SK-N-SH (cell line): ENCODE data around the gene OR7D2. TPM values are rescaled to one million over a fixed set of nuclear protein-coding genes. Genes with fewer than 3 reads are reported as not detected.

ENCODE experiments used
- CTCF ChIA-PET: fragments of 300-600, 350-600 bp; formaldehyde crosslinking; extraction: SDS; loops from one replicate; lab custom pipeline; 2021; lab: Yijun Ruan, JAX
- POLR2A ChIA-PET: fragments of 350-600 bp; sonication (Branson Sonifier 250); formaldehyde crosslinking; extraction: SDS; loops from one replicate; lab custom pipeline; 2020; ENCODE audit warnings: antibody characterized with exemption, inconsistent platforms; lab: Yijun Ruan, JAX
- DNase-seq: peaks from one replicate; pipeline ENCODE4 v3.0.0; 2012
- H2AFZ ChIP-seq: fragments of 200-600 bp; sonication (generic); 2 replicates; pipeline ENCODE4 v1.8.1; 2016; ENCODE audit warnings: antibody characterized with exemption, mild to moderate bottlenecking, low read depth
- H3F3A ChIP-seq: fragments of 200-600 bp; sonication (generic); replicated peaks from 2 replicates; pipeline ENCODE3; 2016; ENCODE audit warnings: antibody characterized with exemption, mild to moderate bottlenecking; ENCODE audit not compliant: insufficient read depth
- H3K27ac ChIP-seq, 2 experiments: fragments of 200-500 bp in 1 of 2; fragments of 200-600 bp in 1 of 2; sonication (Bioruptor generic) in 1 of 2; sonication (generic), shearing (Covaris generic) in 1 of 2; 2 replicates each; pipeline versions ENCODE4 v1.5.1 to v1.6.1; 2014 to 2016; ENCODE audit warnings: low read depth in 2 of 2, inconsistent platforms in 1 of 2, low read length in 1 of 2, mild to moderate bottlenecking in 1 of 2, mixed read lengths in 1 of 2
- H3K27me3 ChIP-seq: fragments of 200-600 bp; sonication (generic), shearing (Covaris generic); 2 replicates; pipeline ENCODE4 v1.6.1; 2016; ENCODE audit warnings: mixed run types; ENCODE audit not compliant: insufficient read depth
- H3K36me3 ChIP-seq, 2 experiments: fragments of 200-500 bp in 1 of 2; fragments of 200-600 bp in 1 of 2; sonication (Bioruptor generic) in 1 of 2; sonication (generic) in 1 of 2; replicated peaks in 1 of 2; 2 replicates each; pipeline versions ENCODE3 to v1.5.1; 2014 to 2016; ENCODE audit warnings: low read length in 1 of 2, mild to moderate bottlenecking in 1 of 2; ENCODE audit not compliant: insufficient read depth in 2 of 2, control insufficient read depth in 1 of 2
- H3K4me1 ChIP-seq, 2 experiments: fragments of 200-500 bp in 1 of 2; fragments of 200-600 bp in 1 of 2; sonication (Bioruptor generic) in 1 of 2; sonication (generic), shearing (Covaris generic) in 1 of 2; 2 replicates each; pipeline versions ENCODE4 v1.5.1 to v1.6.1; 2014 to 2016; ENCODE audit warnings: low read depth in 1 of 2, low read length in 1 of 2, mixed run types in 1 of 2; ENCODE audit not compliant: insufficient read depth in 2 of 2, control insufficient read depth in 1 of 2
- H3K4me2 ChIP-seq: fragments of 200-600 bp; sonication (generic), shearing (Covaris generic); 2 replicates; pipeline ENCODE4 v1.6.1; 2017; ENCODE audit warnings: mixed run types
- H3K4me3 ChIP-seq, 2 experiments: fragments of 200-500 bp in 1 of 2; fragments of 200-600 bp in 1 of 2; sonication (Bioruptor generic) in 1 of 2; sonication (generic), shearing (Covaris generic) in 1 of 2; 2 replicates each; pipeline versions ENCODE4 v1.5.1 to v1.8.1; 2014 to 2016; ENCODE audit warnings: low read depth in 2 of 2, inconsistent platforms in 1 of 2, low read length in 1 of 2, mild to moderate bottlenecking in 1 of 2, mixed read lengths in 1 of 2, moderate library complexity in 1 of 2
- H3K79me2 ChIP-seq: fragments of 200-600 bp; sonication (generic); 2 replicates; pipeline ENCODE4 v1.8.1; 2017; ENCODE audit warnings: mild to moderate bottlenecking; ENCODE audit not compliant: insufficient read depth
- H3K9ac ChIP-seq: fragments of 200-600 bp; sonication (generic); 2 replicates; pipeline ENCODE4 v1.6.1; 2017; ENCODE audit warnings: mixed run types
- H3K9me2 ChIP-seq: fragments of 200-600 bp; sonication (generic); 2 replicates; pipeline ENCODE4 v1.6.1; 2017; ENCODE audit warnings: mixed run types
- H3K9me3 ChIP-seq: fragments of 200-600 bp; sonication (generic); 2 replicates; pipeline ENCODE4 v1.6.1; 2017; ENCODE audit warnings: mixed run types, mild to moderate bottlenecking, moderate library complexity
- H4K20me1 ChIP-seq: fragments of 200-600 bp; sonication (generic); 2 replicates; pipeline ENCODE4 v1.6.1; 2017; ENCODE audit warnings: mild to moderate bottlenecking, mixed run types; ENCODE audit not compliant: insufficient read depth
- CHD2 ChIP-seq: fragments of 150-350 bp; IDR thresholded peaks from 2 replicates; pipeline ENCODE4 v1.6.1; 2018; ENCODE audit warnings: low read length; ENCODE audit not compliant: partially characterized antibody
- ELF1 ChIP-seq: IDR thresholded peaks from 2 replicates; pipeline ENCODE4 v1.4.0; 2012
- EP300 ChIP-seq, 2 experiments: IDR thresholded peaks; 2 replicates each; pipeline versions ENCODE4 v1.4.0 to v1.6.1; 2012; ENCODE audit warnings: borderline replicate concordance in 1 of 2, low read depth in 1 of 2, low read length in 1 of 2
- FOXJ3 ChIP-seq: sonication (generic); formaldehyde crosslinking; IDR thresholded peaks from 2 replicates; pipeline ENCODE4 v1.5.1; 2020; ENCODE audit warnings: mild to moderate bottlenecking, missing genetic modification reagents
- GABPA ChIP-seq: IDR thresholded peaks from 2 replicates; pipeline ENCODE4 v1.4.0; 2012; ENCODE audit warnings: low read depth, mild to moderate bottlenecking
- GATA2 ChIP-seq: sonication (generic); formaldehyde crosslinking; IDR thresholded peaks from 2 replicates; pipeline ENCODE4 v1.5.0; 2020; ENCODE audit warnings: mild to moderate bottlenecking, missing genetic modification reagents
- MEF2A ChIP-seq: IDR thresholded peaks from 2 replicates; pipeline ENCODE4 v1.4.0; 2012; ENCODE audit warnings: low read depth, borderline replicate concordance
- MXI1 ChIP-seq: IDR thresholded peaks from 2 replicates; pipeline ENCODE4 v1.6.1; 2012; ENCODE audit warnings: mild to moderate bottlenecking, low read depth, low read length, improper control_type of control experiment
- POLR2AphosphoS5 ChIP-seq: IDR thresholded peaks from 2 replicates; pipeline ENCODE4 v1.6.1; 2012; ENCODE audit warnings: low read depth, low read length
- RAD21 ChIP-seq: IDR thresholded peaks from 2 replicates; pipeline ENCODE4 v1.6.1; 2012; ENCODE audit warnings: mild to moderate bottlenecking, low read length
- RCOR1 ChIP-seq: fragments of 150-350 bp; IDR thresholded peaks from 2 replicates; pipeline ENCODE4 v1.6.1; 2017; ENCODE audit warnings: antibody characterized with exemption, low read length
- RFX5 ChIP-seq: IDR thresholded peaks from 2 replicates; pipeline ENCODE4 v1.6.1; 2012; ENCODE audit warnings: mild to moderate bottlenecking, improper control_type of control experiment, low read length
- SIN3A ChIP-seq: IDR thresholded peaks from 2 replicates; pipeline ENCODE4 v1.6.1; 2012; ENCODE audit warnings: low read depth, mild to moderate bottlenecking, low read length, moderate library complexity, borderline replicate concordance
- TCF12 ChIP-seq: IDR thresholded peaks from 2 replicates; pipeline ENCODE4 v1.4.0; 2012
- TEAD4 ChIP-seq: IDR thresholded peaks from 2 replicates; pipeline ENCODE4 v1.4.0; 2012; ENCODE audit warnings: mild to moderate bottlenecking, borderline replicate concordance; ENCODE audit not compliant: insufficient read depth
- YY1 ChIP-seq: IDR thresholded peaks from 2 replicates; pipeline ENCODE4 v1.4.0; 2012; ENCODE audit warnings: low read depth, mild to moderate bottlenecking
- WGBS: methylation state at CpG from one replicate; pipeline ENCODE4 v1.1.6; 2017; ENCODE audit warnings: low lambda C conversion rate; 5-methylcytosine and 5-hydroxymethylcytosine counted together
- polyA plus RNA-seq, 3 experiments: library from polyadenylated mRNA; depleted of rRNA; stranded (reverse); fragments of >200 nt; gene quantifications; 2 replicates each; pipeline ENCODE4 v1.2.3, GENCODE V29; 2012
- TF ChIP-seq, protein P1 (sequence below): fragments of 150-350 bp; IDR thresholded peaks from 2 replicates; pipeline ENCODE4 v1.6.1; 2016; ENCODE audit warnings: mild to moderate bottlenecking, low read depth, low read length
- TF ChIP-seq, protein P2 (sequence below): fragments of 150-350 bp; IDR thresholded peaks from 2 replicates; pipeline ENCODE4 v1.6.1; 2017; ENCODE audit warnings: antibody characterized with exemption, low read length, low read depth, borderline replicate concordance
- TF ChIP-seq, protein P3 (sequence below): IDR thresholded peaks from 2 replicates; pipeline ENCODE4 v1.6.1; 2012; ENCODE audit warnings: mild to moderate bottlenecking, low read depth, low read length, moderate library complexity
- TF ChIP-seq, protein P4 (sequence below): IDR thresholded peaks from 2 replicates; pipeline ENCODE4 v1.4.0; 2012; ENCODE audit warnings: low read depth
- TF ChIP-seq, protein P5 (sequence below): IDR thresholded peaks from 2 replicates; pipeline ENCODE4 v1.4.0; 2012; ENCODE audit warnings: low read depth, borderline replicate concordance

OR7D2 gene
- polyA plus RNA-seq, 1 of the 3 experiments (the other 2 are of a cell fraction): not detected

DNA sequence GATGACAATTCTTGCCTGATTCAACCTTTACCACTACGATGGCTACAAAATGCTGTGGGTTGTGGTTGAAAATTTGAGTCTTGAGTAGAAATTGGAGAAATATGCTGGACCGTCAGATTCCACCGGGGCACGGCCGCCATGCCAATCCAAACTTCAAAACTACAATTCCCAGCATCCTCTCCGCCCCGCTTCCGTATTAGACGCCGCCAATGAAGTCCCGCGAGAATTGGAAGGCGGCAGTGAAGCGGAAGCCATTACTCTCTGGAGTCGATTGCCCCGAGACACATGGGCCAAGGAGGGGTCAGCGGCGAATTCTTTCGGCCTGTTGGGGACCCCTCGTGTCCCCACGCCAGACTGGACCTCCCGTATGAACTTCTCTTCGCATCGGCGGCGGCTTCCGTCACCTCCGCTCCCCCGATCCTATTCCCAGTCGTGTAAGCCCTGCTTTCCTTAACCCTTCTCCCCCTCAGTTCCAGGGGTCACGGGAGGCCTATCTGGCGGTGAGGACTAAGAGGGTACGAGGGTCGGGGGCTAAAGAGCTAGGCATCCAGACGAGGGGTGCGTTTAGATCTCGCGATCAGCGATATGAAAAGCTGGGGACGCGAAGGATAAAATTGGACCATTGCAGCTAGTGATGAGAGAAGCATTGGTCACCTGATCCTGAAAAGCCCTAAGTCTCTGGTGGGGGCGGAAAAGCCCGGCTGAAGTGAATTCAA is 38.5 kb upstream of the OR7D2 start, which contains the start of gene ZNF317 (continued):
- TF ChIP-seq, protein P1, sequence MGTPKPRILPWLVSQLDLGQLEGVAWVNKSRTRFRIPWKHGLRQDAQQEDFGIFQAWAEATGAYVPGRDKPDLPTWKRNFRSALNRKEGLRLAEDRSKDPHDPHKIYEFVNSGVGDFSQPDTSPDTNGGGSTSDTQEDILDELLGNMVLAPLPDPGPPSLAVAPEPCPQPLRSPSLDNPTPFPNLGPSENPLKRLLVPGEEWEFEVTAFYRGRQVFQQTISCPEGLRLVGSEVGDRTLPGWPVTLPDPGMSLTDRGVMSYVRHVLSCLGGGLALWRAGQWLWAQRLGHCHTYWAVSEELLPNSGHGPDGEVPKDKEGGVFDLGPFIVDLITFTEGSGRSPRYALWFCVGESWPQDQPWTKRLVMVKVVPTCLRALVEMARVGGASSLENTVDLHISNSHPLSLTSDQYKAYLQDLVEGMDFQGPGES: no peak
- no peak for TF ChIP-seq RFX5
- peak; percentile 100 for TF ChIP-seq CHD2
- TF ChIP-seq ELF1: peak; percentile 100
- no peak for TF ChIP-seq TCF12
- peak; percentile 55; the same call in 1 of the 2 replicates for TF ChIP-seq SIN3A
- no peak for TF ChIP-seq FOXJ3 (CRISPR knock-in tag)
- no peak for TF ChIP-seq RAD21
- TF ChIP-seq, protein P2, sequence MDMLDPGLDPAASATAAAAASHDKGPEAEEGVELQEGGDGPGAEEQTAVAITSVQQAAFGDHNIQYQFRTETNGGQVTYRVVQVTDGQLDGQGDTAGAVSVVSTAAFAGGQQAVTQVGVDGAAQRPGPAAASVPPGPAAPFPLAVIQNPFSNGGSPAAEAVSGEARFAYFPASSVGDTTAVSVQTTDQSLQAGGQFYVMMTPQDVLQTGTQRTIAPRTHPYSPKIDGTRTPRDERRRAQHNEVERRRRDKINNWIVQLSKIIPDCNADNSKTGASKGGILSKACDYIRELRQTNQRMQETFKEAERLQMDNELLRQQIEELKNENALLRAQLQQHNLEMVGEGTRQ: no peak
- TF ChIP-seq, protein P3, sequence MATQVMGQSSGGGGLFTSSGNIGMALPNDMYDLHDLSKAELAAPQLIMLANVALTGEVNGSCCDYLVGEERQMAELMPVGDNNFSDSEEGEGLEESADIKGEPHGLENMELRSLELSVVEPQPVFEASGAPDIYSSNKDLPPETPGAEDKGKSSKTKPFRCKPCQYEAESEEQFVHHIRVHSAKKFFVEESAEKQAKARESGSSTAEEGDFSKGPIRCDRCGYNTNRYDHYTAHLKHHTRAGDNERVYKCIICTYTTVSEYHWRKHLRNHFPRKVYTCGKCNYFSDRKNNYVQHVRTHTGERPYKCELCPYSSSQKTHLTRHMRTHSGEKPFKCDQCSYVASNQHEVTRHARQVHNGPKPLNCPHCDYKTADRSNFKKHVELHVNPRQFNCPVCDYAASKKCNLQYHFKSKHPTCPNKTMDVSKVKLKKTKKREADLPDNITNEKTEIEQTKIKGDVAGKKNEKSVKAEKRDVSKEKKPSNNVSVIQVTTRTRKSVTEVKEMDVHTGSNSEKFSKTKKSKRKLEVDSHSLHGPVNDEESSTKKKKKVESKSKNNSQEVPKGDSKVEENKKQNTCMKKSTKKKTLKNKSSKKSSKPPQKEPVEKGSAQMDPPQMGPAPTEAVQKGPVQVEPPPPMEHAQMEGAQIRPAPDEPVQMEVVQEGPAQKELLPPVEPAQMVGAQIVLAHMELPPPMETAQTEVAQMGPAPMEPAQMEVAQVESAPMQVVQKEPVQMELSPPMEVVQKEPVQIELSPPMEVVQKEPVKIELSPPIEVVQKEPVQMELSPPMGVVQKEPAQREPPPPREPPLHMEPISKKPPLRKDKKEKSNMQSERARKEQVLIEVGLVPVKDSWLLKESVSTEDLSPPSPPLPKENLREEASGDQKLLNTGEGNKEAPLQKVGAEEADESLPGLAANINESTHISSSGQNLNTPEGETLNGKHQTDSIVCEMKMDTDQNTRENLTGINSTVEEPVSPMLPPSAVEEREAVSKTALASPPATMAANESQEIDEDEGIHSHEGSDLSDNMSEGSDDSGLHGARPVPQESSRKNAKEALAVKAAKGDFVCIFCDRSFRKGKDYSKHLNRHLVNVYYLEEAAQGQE: no peak; the same call in 1 of the 2 replicates
- TF ChIP-seq EP300 (IDR thresholded peaks at IDR 0.05; ENCODE audit: borderline replicate concordance in 1 of 2, low read depth in 1 of 2, low read length in 1 of 2): no peak

DNA sequence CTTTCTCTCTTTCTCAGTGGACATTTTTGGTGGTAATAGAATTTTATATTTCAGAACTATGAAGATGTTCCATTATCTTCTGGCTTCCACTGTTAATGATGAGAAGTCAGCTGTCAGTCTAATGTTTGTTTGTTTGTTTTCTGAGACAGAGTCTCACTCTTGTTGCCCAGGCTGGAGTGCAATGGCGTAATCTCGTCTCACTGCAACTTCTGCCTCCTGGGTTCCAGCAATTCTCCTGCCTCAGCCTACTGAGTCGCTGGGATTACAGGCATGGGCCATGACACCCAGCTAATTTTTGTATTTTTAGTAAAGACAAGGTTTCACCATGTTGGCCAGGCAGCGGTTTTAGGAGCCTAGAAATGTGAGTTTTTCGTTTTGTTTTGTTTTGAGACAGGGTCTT is 33.9 kb upstream of the OR7D2 start:
- ChIA-PET CTCF (interaction anchor here (1.1 kb wide), 1 partner anchor 61 kb away, joined by 3 read pairs; no protein-coding TSS in a partner anchor), POLR2A (no interaction called here)
- no peaks in the 10 kb centered on the region; a peak in 1 of 4 replicates for H3K4me1 ChIP-seq
- peaks cover 0 to 68% of the 10 kb centered on the region in 2 experiments for H3K36me3 ChIP-seq
- H3K27me3 ChIP-seq: no peaks in the 10 kb centered on the region
- 100% methylated on average over 5 of the region's 5 CpGs for WGBS
- no peak overlapping the region for H3K4me2 ChIP-seq
- no peaks in the 10 kb centered on the region for H3K9me2 ChIP-seq
- H3K9me3 ChIP-seq: peaks cover 33% of the 10 kb centered on the region
- peaks cover 16% of the 10 kb centered on the region; the same call in 1 of the 2 replicates for H4K20me1 ChIP-seq
- no peak for DNase-seq
- no peak overlapping the region for H3K27ac ChIP-seq
- no peak overlapping the region for H2AFZ ChIP-seq
- no peak overlapping the region for H3K4me3 ChIP-seq
- peaks cover 97% of the 10 kb centered on the region for H3K79me2 ChIP-seq
- peaks cover 19% of the 10 kb centered on the region for H3F3A ChIP-seq
- no peak overlapping the region for H3K9ac ChIP-seq
- TF ChIP-seq, protein P4, sequence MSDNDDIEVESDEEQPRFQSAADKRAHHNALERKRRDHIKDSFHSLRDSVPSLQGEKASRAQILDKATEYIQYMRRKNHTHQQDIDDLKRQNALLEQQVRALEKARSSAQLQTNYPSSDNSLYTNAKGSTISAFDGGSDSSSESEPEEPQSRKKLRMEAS: no peak
- TF ChIP-seq RAD21 (no peak), GATA2 (CRISPR knock-in tag) (no peak), GABPA (no peak), MEF2A (no peak), RCOR1 (no peak), POLR2AphosphoS5 (no peak), MXI1 (no peak), YY1 (no peak), TEAD4 (no peak)
- TF ChIP-seq, protein P2: no peak
- TF ChIP-seq, protein P5, sequence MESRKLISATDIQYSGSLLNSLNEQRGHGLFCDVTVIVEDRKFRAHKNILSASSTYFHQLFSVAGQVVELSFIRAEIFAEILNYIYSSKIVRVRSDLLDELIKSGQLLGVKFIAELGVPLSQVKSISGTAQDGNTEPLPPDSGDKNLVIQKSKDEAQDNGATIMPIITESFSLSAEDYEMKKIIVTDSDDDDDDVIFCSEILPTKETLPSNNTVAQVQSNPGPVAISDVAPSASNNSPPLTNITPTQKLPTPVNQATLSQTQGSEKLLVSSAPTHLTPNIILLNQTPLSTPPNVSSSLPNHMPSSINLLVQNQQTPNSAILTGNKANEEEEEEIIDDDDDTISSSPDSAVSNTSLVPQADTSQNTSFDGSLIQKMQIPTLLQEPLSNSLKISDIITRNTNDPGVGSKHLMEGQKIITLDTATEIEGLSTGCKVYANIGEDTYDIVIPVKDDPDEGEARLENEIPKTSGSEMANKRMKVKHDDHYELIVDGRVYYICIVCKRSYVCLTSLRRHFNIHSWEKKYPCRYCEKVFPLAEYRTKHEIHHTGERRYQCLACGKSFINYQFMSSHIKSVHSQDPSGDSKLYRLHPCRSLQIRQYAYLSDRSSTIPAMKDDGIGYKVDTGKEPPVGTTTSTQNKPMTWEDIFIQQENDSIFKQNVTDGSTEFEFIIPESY: no peak
